NCI-H2227 treated with DMSO at 0.1 percent for 48 hours (cell line): ENCODE data around the gene CIC.
"Not testable (repeated sequence)": the region's sequence is repeated elsewhere in the genome, so short reads cannot be mapped to it uniquely, and the experiment has no call there.

ENCODE experiments used
- DNase-seq: peaks from one replicate; lab custom pipeline; 2025; lab: John Stamatoyannopoulos, UW

The CIC gene

GRCh38 chr19:42255766-42256745, 13.0 kb upstream of the CIC start:
- peak; percentile 87 for DNase-seq

GRCh38 chr19:42257842-42258241, 11.2 kb upstream of the CIC start:
- not testable (repeated sequence) for DNase-seq

DNA sequence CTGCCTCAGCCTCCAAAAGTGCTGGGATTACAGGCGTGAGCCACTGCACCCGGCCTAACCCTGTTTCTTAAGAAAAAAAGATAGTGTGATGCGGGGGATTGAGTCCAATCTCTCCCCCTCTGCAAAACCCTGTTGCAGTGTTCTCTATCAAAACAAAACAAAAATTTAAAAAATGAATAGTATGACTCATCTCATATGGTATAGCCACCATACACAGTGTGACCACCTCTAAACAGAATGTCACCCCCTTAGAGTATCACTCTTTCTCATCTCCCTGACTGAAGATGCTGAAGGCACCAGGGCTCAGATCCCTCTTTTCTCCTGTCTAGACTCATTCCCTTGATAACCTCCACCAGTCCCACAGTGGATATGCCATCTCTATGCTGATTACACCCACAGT, 7.3 kb upstream of the CIC start:
- DNase-seq: no peak

GRCh38 chr19:42266105-42266504, 2.9 kb upstream of the CIC start:
- not testable (repeated sequence) for DNase-seq

DNA sequence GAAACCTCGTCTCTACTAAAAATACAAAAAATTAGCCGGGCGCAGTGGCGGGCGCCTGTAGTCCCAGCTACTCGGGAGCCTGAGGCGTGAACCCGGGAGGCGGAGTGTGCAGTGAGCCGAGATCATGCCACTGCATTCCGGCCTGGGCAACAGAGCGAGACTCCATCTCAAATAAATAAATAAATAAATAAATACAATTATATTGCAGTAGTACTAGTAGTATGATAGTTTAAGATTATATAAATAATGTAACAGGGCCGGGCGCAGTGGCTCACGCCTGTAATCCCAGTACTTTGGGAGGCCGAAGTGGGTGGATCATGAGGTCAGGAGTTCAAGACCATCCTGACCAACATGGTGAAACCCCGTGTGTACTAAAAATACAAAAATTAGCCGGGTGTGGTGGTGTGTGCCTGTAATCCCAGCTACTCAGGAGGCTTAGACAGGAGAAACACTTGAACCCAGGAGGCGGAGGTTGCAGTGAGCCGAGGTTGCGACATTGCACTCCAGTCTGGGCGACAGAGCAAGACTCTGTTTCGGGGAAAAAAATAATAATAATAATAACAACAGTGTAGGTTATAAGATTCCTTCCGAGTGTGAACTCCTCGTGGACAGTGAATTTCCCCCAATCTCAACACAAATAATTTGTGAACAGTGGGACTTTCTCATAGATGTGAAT, 2.0 kb upstream of the CIC start:
- not testable (repeated sequence) for DNase-seq

DNA sequence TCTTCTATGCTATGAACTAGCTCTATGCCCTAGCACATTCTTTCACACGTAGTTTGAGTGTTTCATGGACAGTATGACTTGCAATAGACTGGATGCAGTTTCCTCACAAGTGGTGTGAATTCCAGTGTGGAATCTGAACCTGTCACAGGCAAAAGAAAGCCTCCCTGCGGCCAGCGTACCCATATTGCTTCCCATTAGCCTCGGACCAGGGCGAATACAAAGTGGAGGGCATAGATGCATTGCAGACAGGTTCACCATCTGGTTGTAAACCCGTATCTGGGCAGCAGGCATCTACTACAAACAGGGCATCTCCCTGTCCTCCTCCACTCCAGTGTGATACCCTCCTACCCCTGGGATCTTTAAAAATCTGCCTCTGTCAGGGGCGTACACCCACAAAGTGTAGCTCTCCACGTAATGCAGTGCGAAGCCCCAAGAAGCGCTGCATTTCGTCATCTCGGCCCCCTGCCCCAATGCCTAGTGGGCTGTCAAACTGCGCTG, 1.4 kb upstream of the CIC start:
- no peak for DNase-seq

GRCh38 chr19:42268142-42268703, 829 bp upstream of the CIC start:
- DNase-seq: peak; percentile 100

- no peak for DNase-seq
Measured at GRCh38 chr19:42269478-42270345, 660 bp downstream of the CIC start.

DNA sequence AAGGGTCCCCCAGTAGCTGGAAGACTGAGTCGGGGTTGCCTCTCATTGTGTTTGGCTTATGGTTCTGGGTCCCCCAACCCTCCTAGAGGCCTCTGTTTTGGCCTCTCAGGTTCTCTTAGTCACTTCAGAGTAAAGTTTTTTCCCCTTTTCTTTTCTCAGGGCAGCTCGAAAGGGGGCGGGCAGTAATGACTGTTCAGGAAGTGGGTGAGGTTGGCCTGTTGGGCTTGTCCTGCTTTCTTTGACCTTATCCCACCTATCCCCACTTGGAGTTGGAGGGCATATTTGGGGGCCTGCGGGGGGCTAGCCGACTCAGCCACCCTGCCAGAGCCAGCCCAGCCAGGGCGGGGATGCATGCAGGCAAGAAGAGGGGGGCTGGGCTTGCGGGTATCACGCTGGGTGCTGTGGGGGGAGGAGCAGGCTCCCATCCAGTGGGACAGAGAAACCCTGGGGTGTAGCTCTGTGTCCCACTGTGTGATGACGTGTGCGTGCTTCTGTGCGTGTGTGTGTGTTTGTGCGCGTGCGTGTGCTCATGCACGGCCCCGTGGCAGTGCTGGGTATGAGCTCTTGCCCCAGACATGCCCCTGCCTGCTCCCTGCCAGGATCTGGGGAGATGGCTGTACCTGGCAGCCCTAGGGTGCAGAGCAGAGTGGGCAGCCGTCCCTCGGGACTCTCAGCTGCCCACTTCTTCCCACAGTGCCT, 1.4 kb downstream of the CIC start:
- DNase-seq: no peak

DNA sequence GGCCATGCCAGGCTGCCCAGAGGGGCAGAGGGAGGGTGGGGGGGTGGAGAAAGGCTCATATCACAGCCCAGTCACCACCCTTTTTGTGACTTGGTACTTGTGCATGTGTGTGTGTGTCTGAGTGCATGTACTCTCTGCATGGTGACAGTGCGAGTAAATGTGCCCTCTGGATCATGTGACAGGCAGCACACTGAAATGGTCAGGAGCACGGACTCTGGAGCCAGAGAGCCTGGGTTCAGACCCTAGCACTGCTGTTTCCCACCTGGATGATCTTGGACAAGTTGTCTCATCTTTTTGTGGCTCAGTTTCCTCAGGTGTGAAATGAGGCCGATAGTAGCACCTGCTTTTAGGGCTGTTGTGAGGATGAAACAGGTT, 2.0 kb downstream of the CIC start:
- no peak for DNase-seq

GRCh38 chr19:42271861-42272534, 2.9 kb downstream of the CIC start:
- DNase-seq: no peak

DNA sequence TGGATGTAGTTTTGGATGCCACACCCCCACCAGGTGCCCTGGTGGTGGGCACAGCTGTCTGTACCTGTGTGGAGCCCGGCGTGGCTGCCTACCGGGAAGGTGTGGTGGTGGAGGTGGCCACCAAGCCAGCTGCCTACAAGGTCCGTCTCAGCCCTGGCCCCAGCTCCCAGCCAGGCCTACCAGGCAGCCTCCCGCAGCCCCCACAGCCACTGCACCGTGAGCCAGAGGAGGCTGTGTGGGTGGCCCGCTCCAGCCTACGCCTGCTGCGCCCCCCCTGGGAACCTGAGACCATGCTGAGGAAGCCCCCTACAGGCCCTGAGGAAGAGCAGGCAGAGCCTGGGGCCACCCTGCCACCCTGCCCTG, 3.5 kb downstream of the CIC start:
- no peak for DNase-seq

- no peak for DNase-seq
Measured at GRCh38 chr19:42272989-42273406, 3.9 kb downstream of the CIC start.

- DNase-seq: no peak
Measured at GRCh38 chr19:42273407-42274064, 4.5 kb downstream of the CIC start.

GRCh38 chr19:42274065-42274682, 5.1 kb downstream of the CIC start:
- no peak for DNase-seq

DNA sequence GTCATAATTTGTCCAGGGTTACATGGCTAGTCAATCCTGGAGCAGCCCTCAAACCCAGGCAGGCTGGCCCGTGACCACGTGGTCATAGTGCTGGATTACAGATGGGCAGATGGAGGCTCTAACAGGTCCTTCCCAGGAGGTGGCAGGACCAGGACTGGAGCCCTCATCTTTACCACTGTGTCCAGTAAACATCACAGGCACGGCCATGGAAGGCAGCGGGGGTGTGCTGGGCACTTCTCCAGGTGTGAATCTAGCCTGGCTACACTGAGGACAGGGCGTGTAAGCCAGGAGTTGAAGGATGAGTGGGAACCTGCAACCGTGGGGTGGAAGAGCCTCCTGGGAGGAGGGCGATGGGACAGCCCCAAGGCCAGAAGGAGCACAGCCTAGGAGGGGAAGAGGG, 6.1 kb downstream of the CIC start:
- no peak for DNase-seq

- no peak for DNase-seq
Measured at GRCh38 chr19:42275517-42275916, 6.5 kb downstream of the CIC start.

DNA sequence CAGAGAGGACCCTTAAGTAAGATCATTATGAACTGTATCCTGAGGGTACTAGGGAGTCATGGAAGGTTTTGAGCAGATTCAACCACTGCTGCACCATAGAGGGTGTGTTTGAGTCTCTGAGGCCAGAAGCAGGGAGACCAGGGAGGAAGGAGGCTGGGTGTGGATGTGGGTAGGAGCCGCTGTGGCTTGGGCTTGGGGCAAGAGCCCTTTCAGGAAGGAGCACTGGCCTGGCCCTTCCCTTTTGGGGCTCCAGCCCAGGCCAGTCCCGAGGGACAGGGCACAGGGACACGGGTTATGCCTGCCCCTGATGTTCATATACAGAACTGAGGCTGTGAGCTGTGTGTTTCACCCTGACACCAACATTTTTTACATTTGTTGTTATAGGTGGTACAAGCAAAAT, 7.2 kb downstream of the CIC start:
- DNase-seq: no peak

GRCh38 chr19:42276821-42277220, 7.8 kb downstream of the CIC start:
- DNase-seq: no peak
